GM10266 (cell line): ENCODE measurements around the gene SOX2.

Experiments
- DNase-seq: peaks from one replicate; pipeline ENCODE4 v3.0.0; 2012; ENCODE audit errors: extremely low spot score
- CTCF ChIP-seq: IDR thresholded peaks from 2 replicates; pipeline ENCODE4 v1.5.1; 2012; ENCODE audit warnings: mild to moderate bottlenecking, low read depth; ENCODE audit not compliant: control insufficient read depth, insufficient read depth; ENCODE audit errors: missing control alignments

The SOX2 gene

GRCh38 chr3:181707980-181708379, 3.7 kb upstream of the SOX2 start:
- DNase-seq: no peak

GRCh38 chr3:181709537-181710279, 2.0 kb upstream of the SOX2 start:
- peak; percentile 77 for TF ChIP-seq CTCF
- peak; percentile 81 for DNase-seq

More at GRCh38 chr3:181707980-181708379, 3.7 kb upstream of the SOX2 start:
- TF ChIP-seq CTCF: no peak

GRCh38 chr3:181710345-181711291, 1.1 kb upstream of the SOX2 start:
- no peak for TF ChIP-seq CTCF
- no peak for DNase-seq

- no peak for TF ChIP-seq CTCF
- DNase-seq: no peak
Observed at GRCh38 chr3:181712226-181712552, 464 bp downstream of the SOX2 start.

- DNase-seq: no peak
- no peak for TF ChIP-seq CTCF
Observed at GRCh38 chr3:181712553-181713279, 991 bp downstream of the SOX2 start.

- no peak for TF ChIP-seq CTCF
- no peak for DNase-seq
Observed at GRCh38 chr3:181713280-181713647, 1.5 kb downstream of the SOX2 start.
